ENCODE data around the gene DYNLT3. TPM values are rescaled to one million over a fixed set of nuclear protein-coding genes. Genes with fewer than 3 reads are reported as not detected.

DYNLT3 gene
- total RNA-seq, 1 experiment from 2014 or later = 19.3 TPM

GRCh38 chrX:37879692-37880091 lies 32.3 kb upstream of the DYNLT3 start:
- intact Hi-C loops (cut with micrococcal nuclease) = no loop called here
- no peak for DNase-seq (ENCODE audit: unreplicated experiment)
- no TSS peak for BruUV-seq (replicated peaks)
- POLR2A ChIA-PET = no interaction called here
- peaks cover 70% of the 10 kb centered on the region for H3K27me3 Mint-ChIP-seq (ENCODE audit: insufficient read depth, unreplicated experiment)
- no peak overlapping the region for H3K27ac Mint-ChIP-seq (ENCODE audit: low read depth, unreplicated experiment)
- CTCF ChIA-PET = interaction anchor here (0.8 kb wide), 1 partner anchor 55 kb away, joined by 3 read pairs; no protein-coding TSS in a partner anchor
- H3K4me3 Mint-ChIP-seq (ENCODE audit: unreplicated experiment) = no peak overlapping the region
- no peak for TF ChIP-seq CTCF (IDR thresholded peaks at IDR 0.05; ENCODE audit: unreplicated experiment)
- H3K9me3 Mint-ChIP-seq (ENCODE audit: unreplicated experiment) = no peaks in the 10 kb centered on the region
- no peaks in the 10 kb centered on the region for H3K4me1 Mint-ChIP-seq (ENCODE audit: insufficient read depth, unreplicated experiment)
- H3K36me3 Mint-ChIP-seq (ENCODE audit: insufficient read depth, unreplicated experiment) = no peaks in the 10 kb centered on the region

- Mint-ChIP-seq H3K27me3 (ENCODE audit: insufficient read depth, unreplicated experiment) (peaks cover 60% of the 10 kb centered on the region), H3K9me3 (ENCODE audit: unreplicated experiment) (no peaks in the 10 kb centered on the region), H3K4me1 (ENCODE audit: insufficient read depth, unreplicated experiment) (no peaks in the 10 kb centered on the region), H3K27ac (ENCODE audit: low read depth, unreplicated experiment) (no peak overlapping the region), H3K36me3 (ENCODE audit: insufficient read depth, unreplicated experiment) (no peaks in the 10 kb centered on the region), H3K4me3 (ENCODE audit: unreplicated experiment) (no peak overlapping the region)
- intact Hi-C loops (cut with micrococcal nuclease) = no loop called here
- no TSS peak for BruUV-seq (replicated peaks)
- DNase-seq (ENCODE audit: unreplicated experiment) = no peak
- TF ChIP-seq CTCF (IDR thresholded peaks at IDR 0.05; ENCODE audit: unreplicated experiment) = no peak
- ChIA-PET CTCF (no interaction called here), POLR2A (no interaction called here)
Observed at GRCh38 chrX:37876716-37877115, 29.3 kb upstream of the DYNLT3 start.

- Mint-ChIP-seq H3K27me3 (ENCODE audit: insufficient read depth, unreplicated experiment) (peaks cover 58% of the 10 kb centered on the region), H3K9me3 (ENCODE audit: unreplicated experiment) (no peaks in the 10 kb centered on the region), H3K4me1 (ENCODE audit: insufficient read depth, unreplicated experiment) (no peaks in the 10 kb centered on the region), H3K36me3 (ENCODE audit: insufficient read depth, unreplicated experiment) (no peaks in the 10 kb centered on the region), H3K27ac (ENCODE audit: low read depth, unreplicated experiment) (no peak overlapping the region), H3K4me3 (ENCODE audit: unreplicated experiment) (no peak overlapping the region)
- intact Hi-C loops (cut with micrococcal nuclease) = no loop called here
- CTCF ChIA-PET = no interaction called here
- POLR2A ChIA-PET = no interaction called here
- no peak for DNase-seq (ENCODE audit: unreplicated experiment)
- no peak for TF ChIP-seq CTCF (IDR thresholded peaks at IDR 0.05; ENCODE audit: unreplicated experiment)
- no TSS peak for BruUV-seq (replicated peaks)
Observed at GRCh38 chrX:37875675-37876074, 28.3 kb upstream of the DYNLT3 start.

GRCh38 chrX:37873220-37873619 lies 25.8 kb upstream of the DYNLT3 start:
- ChIA-PET CTCF (no interaction called here), POLR2A (interaction anchor here (1.3 kb wide), 1 partner anchor 26 kb away, joined by 3 read pairs; no protein-coding TSS in a partner anchor)
- Mint-ChIP-seq H3K9me3 (ENCODE audit: unreplicated experiment) (peaks cover 14% of the 10 kb centered on the region), H3K4me3 (ENCODE audit: unreplicated experiment) (no peak overlapping the region), H3K27ac (ENCODE audit: low read depth, unreplicated experiment) (no peak overlapping the region), H3K36me3 (ENCODE audit: insufficient read depth, unreplicated experiment) (no peaks in the 10 kb centered on the region), H3K27me3 (ENCODE audit: insufficient read depth, unreplicated experiment) (peaks cover 62% of the 10 kb centered on the region), H3K4me1 (ENCODE audit: insufficient read depth, unreplicated experiment) (peaks cover 5% of the 10 kb centered on the region)
- no peak for TF ChIP-seq CTCF (IDR thresholded peaks at IDR 0.05; ENCODE audit: unreplicated experiment)
- intact Hi-C loops (cut with micrococcal nuclease) = no loop called here
- BruUV-seq (replicated peaks) = no TSS peak
- no peak for DNase-seq (ENCODE audit: unreplicated experiment)

Measured in MCF 10A (cell line).